HepG2 (cell line): ENCODE results near the gene AP1M2. TPM values are rescaled to one million over a fixed set of nuclear protein-coding genes. Genes with fewer than 3 reads are reported as not detected.

ENCODE experiments used
- HOXA3 ChIP-seq: sonication (generic); formaldehyde crosslinking; IDR thresholded peaks from 2 replicates; pipeline ENCODE4 v1.5.0; 2020; ENCODE audit warnings: missing genetic modification reagents
- PHB2 ChIP-seq: fragments of 450-650 bp; IDR thresholded peaks from 2 replicates; pipeline ENCODE4 v1.6.1; 2018; ENCODE audit not compliant: partially characterized antibody
- SOX6 ChIP-seq, 2 experiments: fragments of 450-650 bp in 1 of 2; sonication (generic) in 1 of 2; formaldehyde crosslinking in 1 of 2; IDR thresholded peaks; 2 replicates each; pipeline versions ENCODE4 v1.4.0 to v1.6.1; 2017 to 2020; ENCODE audit warnings: antibody characterized with exemption in 1 of 2, mild to moderate bottlenecking in 1 of 2, missing genetic modification reagents in 1 of 2
- TSC22D2 ChIP-seq: sonication (generic); formaldehyde crosslinking; IDR thresholded peaks from 2 replicates; pipeline ENCODE4 v1.5.1; 2020; ENCODE audit warnings: missing genetic modification reagents, mild to moderate bottlenecking, borderline replicate concordance
- ZFY ChIP-seq: sonication (generic); formaldehyde crosslinking; IDR thresholded peaks from 2 replicates; pipeline ENCODE4 v1.4.0; 2020; ENCODE audit warnings: missing genetic modification reagents
- ZNF343 ChIP-seq: sonication (generic); formaldehyde crosslinking; IDR thresholded peaks from 2 replicates; pipeline ENCODE4 v1.4.0; 2020; ENCODE audit warnings: mild to moderate bottlenecking, missing genetic modification reagents
- ZNF615 ChIP-seq: sonication (generic); formaldehyde crosslinking; IDR thresholded peaks from 2 replicates; pipeline ENCODE4 v1.5.0; 2020; ENCODE audit warnings: mild to moderate bottlenecking, missing genetic modification reagents, borderline replicate concordance
- ZNF790 ChIP-seq: sonication (generic); formaldehyde crosslinking; IDR thresholded peaks from 2 replicates; pipeline ENCODE4 v1.8.0; 2022; ENCODE audit warnings: missing genetic modification reagents, mild to moderate bottlenecking, borderline replicate concordance
- ZSCAN31 ChIP-seq: sonication (generic); formaldehyde crosslinking; IDR thresholded peaks from 2 replicates; pipeline ENCODE4 v1.5.0; 2020; ENCODE audit warnings: low read depth, mild to moderate bottlenecking, missing genetic modification reagents
- polyA plus RNA-seq, 8 experiments: library from polyadenylated mRNA; depleted of rRNA in 3 of 8; stranded (reverse) in 7 of 8; unstranded in 1 of 8; fragments of >200 nt; fragmentation: Illumina TruSeq in 4 of 8; extraction: Trizol in 4 of 8; gene quantifications; 2 replicates each; pipeline versions ENCODE4 v1.2.1 to v1.2.3, GENCODE V29; 2011 to 2016; ENCODE audit warnings: low read depth in 4 of 8, missing spikeins in 1 of 8, mixed read lengths in 1 of 8; ENCODE audit not compliant: insufficient read depth in 1 of 8
- total RNA-seq, 5 experiments: library from RNA; depleted of rRNA; stranded (reverse); fragments of >200 nt; fragmentation: Illumina TruSeq; extraction: Trizol; gene quantifications; 2 replicates each; pipeline ENCODE4 v1.2.3, GENCODE V29; 2016; ENCODE audit warnings: low read depth in 1 of 5
- TF ChIP-seq, protein P1 (sequence below): sonication (generic); formaldehyde crosslinking; IDR thresholded peaks from 2 replicates; pipeline ENCODE4 v1.4.0; 2020; ENCODE audit warnings: missing genetic modification reagents, borderline replicate concordance
- TF ChIP-seq, protein P2 (sequence below): sonication (generic); formaldehyde crosslinking; IDR thresholded peaks from 2 replicates; pipeline ENCODE4 v1.8.1; 2023; ENCODE audit warnings: mild to moderate bottlenecking, moderate library complexity, missing genetic modification reagents
- TF ChIP-seq, protein P3 (sequence below): sonication (generic); formaldehyde crosslinking; IDR thresholded peaks from 2 replicates; pipeline ENCODE4 v1.4.0; 2020; ENCODE audit warnings: missing genetic modification reagents, borderline replicate concordance
- TF ChIP-seq, protein P4 (sequence below): sonication (generic); formaldehyde crosslinking; IDR thresholded peaks from 2 replicates; pipeline ENCODE4 v1.4.0; 2020; ENCODE audit warnings: missing genetic modification reagents

Gene AP1M2
- total and polyA plus RNA-seq, 2 of the 13 experiments (the other 11 are each of a cell fraction or from before 2014, with no cell fraction given): 6.3 to 76.8 TPM

DNA sequence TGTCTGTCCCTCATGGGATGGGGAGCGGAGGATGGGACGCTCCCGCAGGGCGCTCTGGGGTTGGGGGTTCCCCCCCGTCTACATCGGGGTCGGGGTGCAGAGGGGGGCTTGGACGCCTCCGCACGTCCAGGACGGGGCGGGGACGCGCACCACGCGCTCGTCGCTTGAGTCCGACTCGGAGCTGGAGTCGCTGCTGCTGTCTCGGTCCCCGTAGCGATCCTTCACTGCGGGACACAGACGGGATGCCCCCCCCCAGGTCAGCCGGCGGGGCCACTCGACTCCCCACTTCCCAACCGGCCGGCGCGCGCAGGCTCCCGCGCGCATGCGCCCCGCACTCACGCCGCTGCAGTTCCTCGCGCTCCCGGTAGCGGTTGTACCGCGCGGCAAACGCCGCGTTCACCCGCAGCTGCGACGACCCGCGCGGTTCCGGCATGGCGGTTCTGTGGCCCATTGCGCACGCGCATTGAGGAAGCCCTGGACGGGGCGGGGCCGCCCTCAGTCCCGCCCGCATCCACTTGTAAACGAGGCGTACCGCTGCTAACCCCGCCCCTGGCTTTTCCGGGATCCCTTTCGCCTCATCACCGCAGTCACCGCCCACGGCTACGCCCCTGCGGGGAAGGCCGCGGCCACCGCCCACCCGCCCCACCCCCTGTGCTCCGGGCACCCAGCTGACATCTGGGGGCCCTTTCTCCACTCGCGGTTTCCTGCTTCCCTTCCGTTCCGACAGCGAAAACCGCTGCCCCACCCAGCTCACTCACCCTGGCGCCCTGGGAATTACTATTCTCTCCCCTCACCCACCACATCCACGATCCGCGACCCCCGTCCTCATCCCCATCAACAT lies 21.3 kb downstream of the AP1M2 start, which contains the start of gene KRI1 (continued):
- TF ChIP-seq, protein P1, sequence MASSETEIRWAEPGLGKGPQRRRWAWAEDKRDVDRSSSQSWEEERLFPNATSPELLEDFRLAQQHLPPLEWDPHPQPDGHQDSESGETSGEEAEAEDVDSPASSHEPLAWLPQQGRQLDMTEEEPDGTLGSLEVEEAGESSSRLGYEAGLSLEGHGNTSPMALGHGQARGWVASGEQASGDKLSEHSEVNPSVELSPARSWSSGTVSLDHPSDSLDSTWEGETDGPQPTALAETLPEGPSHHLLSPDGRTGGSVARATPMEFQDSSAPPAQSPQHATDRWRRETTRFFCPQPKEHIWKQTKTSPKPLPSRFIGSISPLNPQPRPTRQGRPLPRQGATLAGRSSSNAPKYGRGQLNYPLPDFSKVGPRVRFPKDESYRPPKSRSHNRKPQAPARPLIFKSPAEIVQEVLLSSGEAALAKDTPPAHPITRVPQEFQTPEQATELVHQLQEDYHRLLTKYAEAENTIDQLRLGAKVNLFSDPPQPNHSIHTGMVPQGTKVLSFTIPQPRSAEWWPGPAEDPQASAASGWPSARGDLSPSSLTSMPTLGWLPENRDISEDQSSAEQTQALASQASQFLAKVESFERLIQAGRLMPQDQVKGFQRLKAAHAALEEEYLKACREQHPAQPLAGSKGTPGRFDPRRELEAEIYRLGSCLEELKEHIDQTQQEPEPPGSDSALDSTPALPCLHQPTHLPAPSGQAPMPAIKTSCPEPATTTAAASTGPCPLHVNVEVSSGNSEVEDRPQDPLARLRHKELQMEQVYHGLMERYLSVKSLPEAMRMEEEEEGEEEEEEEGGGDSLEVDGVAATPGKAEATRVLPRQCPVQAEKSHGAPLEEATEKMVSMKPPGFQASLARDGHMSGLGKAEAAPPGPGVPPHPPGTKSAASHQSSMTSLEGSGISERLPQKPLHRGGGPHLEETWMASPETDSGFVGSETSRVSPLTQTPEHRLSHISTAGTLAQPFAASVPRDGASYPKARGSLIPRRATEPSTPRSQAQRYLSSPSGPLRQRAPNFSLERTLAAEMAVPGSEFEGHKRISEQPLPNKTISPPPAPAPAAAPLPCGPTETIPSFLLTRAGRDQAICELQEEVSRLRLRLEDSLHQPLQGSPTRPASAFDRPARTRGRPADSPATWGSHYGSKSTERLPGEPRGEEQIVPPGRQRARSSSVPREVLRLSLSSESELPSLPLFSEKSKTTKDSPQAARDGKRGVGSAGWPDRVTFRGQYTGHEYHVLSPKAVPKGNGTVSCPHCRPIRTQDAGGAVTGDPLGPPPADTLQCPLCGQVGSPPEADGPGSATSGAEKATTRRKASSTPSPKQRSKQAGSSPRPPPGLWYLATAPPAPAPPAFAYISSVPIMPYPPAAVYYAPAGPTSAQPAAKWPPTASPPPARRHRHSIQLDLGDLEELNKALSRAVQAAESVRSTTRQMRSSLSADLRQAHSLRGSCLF: no peak
- no peak for TF ChIP-seq PHB2
- TF ChIP-seq ZNF790 (CRISPR knock-in tag): no peak
- TF ChIP-seq TSC22D2: peak; percentile 71; the same call in 1 of the 2 replicates
- TF ChIP-seq HOXA3: peak; percentile 95
- no peak for TF ChIP-seq ZSCAN31 (CRISPR knock-in tag)
- no peak; the same call in 1 of the 2 replicates for TF ChIP-seq ZNF343
- peak; percentile 55 for TF ChIP-seq ZFY (CRISPR knock-in tag)
- TF ChIP-seq, protein P2, sequence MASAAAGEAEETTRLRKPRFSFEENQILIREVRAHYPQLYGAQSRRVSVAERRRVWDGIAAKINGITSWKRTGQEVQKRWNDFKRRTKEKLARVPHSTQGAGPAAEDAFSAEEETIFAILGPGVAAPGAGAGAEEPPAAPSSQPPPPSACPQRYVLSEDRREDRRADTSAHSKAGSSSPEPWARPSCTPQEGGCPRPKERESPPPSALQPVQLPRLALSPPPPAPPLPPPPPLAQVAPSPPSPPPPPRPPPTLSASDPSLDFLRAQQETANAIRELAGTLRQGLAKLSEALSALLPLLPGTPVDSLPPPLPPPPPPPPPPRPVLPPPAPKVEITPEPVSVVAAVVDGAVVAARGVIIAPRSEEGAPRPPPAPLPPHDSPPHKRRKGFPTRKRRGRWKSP (CRISPR knock-in tag): peak; percentile 85
- TF ChIP-seq, protein P3, sequence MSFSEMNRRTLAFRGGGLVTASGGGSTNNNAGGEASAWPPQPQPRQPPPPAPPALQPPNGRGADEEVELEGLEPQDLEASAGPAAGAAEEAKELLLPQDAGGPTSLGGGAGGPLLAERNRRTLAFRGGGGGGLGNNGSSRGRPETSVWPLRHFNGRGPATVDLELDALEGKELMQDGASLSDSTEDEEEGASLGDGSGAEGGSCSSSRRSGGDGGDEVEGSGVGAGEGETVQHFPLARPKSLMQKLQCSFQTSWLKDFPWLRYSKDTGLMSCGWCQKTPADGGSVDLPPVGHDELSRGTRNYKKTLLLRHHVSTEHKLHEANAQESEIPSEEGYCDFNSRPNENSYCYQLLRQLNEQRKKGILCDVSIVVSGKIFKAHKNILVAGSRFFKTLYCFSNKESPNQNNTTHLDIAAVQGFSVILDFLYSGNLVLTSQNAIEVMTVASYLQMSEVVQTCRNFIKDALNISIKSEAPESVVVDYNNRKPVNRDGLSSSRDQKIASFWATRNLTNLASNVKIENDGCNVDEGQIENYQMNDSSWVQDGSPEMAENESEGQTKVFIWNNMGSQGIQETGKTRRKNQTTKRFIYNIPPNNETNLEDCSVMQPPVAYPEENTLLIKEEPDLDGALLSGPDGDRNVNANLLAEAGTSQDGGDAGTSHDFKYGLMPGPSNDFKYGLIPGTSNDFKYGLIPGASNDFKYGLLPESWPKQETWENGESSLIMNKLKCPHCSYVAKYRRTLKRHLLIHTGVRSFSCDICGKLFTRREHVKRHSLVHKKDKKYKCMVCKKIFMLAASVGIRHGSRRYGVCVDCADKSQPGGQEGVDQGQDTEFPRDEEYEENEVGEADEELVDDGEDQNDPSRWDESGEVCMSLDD: peak; percentile 89
- no peak for TF ChIP-seq SOX6 (IDR thresholded peaks at IDR 0.05)
- TF ChIP-seq SOX6 (CRISPR knock-in tag; IDR thresholded peaks at IDR 0.05): 0 out of 2 replicates have a peak, but pooled peaks have one; percentile 65
- TF ChIP-seq, protein P4, sequence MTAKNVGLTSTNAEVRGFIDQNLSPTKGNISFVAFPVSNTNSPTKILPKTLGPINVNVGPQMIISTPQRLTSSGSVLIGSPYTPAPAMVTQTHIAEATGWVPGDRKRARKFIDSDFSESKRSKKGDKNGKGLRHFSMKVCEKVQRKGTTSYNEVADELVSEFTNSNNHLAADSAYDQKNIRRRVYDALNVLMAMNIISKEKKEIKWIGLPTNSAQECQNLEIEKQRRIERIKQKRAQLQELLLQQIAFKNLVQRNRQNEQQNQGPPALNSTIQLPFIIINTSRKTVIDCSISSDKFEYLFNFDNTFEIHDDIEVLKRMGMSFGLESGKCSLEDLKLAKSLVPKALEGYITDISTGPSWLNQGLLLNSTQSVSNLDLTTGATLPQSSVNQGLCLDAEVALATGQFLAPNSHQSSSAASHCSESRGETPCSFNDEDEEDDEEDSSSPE (CRISPR knock-in tag): peak; percentile 98
- 0 out of 2 replicates have a peak, but pooled peaks have one; percentile 29 for TF ChIP-seq ZNF615 (CRISPR knock-in tag)
